G401.6 (cell line): Measurements from ENCODE around the gene CFI.

Experiments used
- FAIRE-seq: peaks from 2 replicates; lab custom pipeline; 2012; peaks lifted over from hg19 to GRCh38; lab: Jason Lieb, UNC

Gene CFI

GRCh38 chr4:109730619-109731545 is 70.9 kb downstream of the CFI start:
- FAIRE-seq: no peak

DNA sequence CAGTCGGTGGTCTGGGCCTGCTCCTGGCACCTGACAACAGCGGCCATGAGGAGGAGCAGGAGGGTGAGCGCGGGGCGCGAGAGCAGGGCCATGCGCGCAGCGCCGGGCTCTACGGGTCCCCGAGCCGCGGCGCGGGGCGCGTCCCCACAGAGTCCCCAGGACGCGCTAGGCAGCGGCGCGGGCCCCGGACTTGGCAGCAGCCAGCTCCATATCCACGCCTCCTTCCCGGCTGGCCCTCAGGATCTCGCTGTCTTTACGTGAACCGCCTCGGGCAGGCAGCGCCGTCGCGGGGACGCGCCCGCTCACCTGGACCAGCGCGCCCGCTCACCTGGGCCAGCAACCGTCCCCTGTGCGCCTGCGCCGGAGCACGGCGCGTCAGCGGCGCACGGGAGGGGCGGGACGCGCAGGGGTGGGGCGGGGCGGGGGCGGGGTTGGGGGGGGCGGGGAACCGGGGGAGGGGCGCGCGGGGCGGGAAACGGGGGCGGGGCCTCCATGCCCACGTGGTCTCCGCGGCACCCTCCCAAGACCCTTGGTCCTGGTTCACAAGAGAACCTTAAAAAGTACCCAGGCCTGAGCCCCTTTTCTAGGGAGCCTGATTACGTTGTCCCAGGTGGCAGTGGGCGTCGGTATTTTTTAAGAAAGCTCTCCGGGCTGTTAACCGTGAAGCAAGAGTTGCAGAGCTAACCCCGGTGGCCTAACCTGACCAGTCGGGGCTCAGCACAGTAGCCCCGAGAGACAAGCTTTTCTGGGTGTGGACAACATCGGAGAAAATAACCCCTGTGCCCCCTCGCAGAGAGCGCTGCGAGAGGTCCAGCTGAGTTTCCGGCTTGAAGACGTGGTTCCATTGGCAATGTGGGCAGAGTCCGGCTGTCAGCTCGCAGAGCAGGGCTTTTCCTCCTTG is 71.8 kb downstream of the CFI start, which contains the start of gene PLA2G12A:
Gene PLA2G12A (minus strand): TSS at position 353 of the 901 bp plus-strand sequence. CDS start 261 bp downstream, at position 92.
- no peak for FAIRE-seq

GRCh38 chr4:109729117-109729717 is 72.6 kb downstream of the CFI start:
- no peak for FAIRE-seq

DNA sequence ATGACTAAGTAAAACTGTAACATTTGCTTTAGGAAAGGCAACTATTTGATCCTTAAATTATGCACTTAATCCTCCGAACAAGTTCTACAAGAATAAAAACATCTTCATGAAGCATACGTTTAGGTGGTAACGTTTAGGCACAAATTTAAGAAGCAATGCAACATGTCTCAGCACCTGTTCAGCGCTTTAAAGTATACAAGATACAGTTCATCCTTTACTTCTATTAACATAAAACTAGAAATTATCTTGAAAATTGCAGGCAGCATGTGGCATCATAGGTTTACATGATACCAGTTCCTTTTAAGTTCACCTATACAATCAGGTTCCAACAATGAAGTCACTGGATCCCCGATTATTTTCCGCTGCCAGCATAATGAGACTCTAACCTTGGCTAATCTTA is 73.4 kb downstream of the CFI start:
- FAIRE-seq: no peak

- no peak for FAIRE-seq
Measured at GRCh38 chr4:109723110-109723509, 78.7 kb downstream of the CFI start.

- FAIRE-seq: no peak
Measured at GRCh38 chr4:109722357-109722756, 79.4 kb downstream of the CFI start.

GRCh38 chr4:109721033-109721432 is 80.8 kb downstream of the CFI start:
- no peak for FAIRE-seq

GRCh38 chr4:109719604-109720003 is 82.2 kb downstream of the CFI start:
- FAIRE-seq: no peak

GRCh38 chr4:109718759-109719158 is 83.0 kb downstream of the CFI start:
- FAIRE-seq: no peak

GRCh38 chr4:109713500-109713899 is 88.3 kb downstream of the CFI start:
- no peak for FAIRE-seq

DNA sequence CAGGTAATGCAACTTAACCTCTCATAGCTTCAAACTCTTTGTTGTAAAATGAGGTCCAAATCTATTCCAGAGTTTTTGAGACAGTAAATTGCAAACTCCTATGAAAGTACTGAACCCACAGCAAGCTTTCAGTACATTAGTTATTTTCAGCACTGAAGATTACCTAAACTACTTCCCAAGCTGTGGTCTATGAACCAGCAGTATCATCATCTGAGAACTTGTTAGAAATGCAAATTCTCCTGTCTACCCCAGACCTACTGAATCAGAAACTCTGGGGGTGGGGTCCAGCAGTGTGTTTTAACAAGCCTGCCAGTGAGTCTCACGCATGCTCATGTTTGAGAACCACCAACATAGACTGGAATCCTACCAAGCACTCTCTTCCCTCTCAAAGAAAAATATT is 92.8 kb downstream of the CFI start:
- FAIRE-seq: no peak

- no peak for FAIRE-seq
Measured at GRCh38 chr4:109708435-109708834, 93.4 kb downstream of the CFI start.

GRCh38 chr4:109703664-109704361 is 98.0 kb downstream of the CFI start:
- FAIRE-seq: no peak

DNA sequence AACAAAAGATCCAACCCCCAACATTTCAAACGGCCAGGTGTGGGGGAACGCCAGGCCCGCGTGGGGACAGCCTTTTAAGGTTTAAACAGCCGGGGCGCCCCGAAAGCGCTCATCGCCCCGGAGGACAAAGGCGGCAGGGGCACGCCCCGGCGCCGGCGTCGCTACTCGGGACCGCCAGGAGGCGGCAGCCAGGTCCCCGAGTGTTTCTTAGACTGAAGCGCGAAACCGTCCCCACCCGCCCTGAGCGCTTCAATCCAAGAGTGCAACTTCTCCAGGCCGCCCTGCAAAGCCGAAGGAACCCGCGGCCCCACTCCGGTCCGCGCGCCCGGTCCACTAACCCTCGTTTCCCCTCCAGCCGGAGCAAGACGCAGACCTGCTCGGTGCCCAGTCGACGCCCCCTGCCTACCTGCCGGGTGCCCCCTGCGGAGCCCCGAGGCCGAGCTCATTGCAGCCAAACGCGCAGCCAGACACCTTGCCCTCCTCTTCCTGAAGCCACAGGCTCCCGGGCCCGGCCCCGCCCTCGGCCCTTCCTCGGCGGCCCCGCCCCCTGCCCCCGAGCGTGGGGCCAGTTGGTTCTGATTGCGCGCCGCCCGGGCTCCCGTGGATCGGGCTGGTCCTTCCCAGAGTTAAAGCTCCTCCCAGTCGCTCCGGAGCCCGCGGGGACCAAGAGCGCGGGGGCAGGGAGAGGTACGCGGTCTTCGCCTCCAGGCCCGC is 98.7 kb downstream of the CFI start, which contains the start of gene CASP6:
Gene CASP6 (minus strand): TSS at position 496 of the 714 bp plus-strand sequence. CDS start 50 bp downstream, at position 446.
- no peak for FAIRE-seq

DNA sequence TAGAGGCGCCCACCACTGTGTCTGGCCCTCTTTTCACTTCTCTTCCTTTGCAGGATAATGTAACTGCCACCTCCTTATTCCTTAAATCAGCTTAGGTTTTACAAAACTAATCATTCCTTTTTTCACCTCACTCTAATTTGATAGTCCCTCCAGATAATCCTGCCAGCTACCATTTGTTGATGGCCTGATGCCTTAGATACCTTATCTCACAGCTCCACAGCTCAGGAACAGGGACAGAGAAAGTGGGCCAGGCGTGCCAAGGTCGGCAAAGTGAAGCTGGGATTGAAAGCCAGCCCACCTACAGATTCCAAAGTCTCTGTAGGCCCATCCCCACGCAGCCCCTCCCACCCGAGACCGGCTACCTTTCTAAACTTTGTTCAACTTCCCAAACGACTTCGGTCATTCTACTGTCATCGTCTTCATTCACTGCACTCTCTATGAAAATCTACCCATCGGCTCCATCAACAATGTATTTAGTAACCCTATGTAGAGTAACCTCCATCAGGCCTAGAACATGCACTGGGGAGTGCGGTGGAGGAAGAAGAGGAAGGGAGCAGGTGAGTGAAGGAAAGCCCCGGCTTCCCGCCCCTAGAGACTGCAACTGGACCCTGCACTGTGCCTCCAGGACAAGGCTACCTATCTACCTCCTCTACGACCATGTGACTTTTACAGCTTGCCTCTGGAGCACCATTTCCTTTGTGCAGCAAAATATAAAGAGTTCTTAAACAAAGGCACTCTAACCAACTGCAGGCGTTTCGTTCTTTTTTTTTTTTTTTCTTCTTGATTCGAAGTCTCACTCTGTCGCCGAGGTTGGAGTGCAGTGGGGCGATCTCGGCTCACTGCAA is 100.0 kb downstream of the CFI start:
- no peak for FAIRE-seq

DNA sequence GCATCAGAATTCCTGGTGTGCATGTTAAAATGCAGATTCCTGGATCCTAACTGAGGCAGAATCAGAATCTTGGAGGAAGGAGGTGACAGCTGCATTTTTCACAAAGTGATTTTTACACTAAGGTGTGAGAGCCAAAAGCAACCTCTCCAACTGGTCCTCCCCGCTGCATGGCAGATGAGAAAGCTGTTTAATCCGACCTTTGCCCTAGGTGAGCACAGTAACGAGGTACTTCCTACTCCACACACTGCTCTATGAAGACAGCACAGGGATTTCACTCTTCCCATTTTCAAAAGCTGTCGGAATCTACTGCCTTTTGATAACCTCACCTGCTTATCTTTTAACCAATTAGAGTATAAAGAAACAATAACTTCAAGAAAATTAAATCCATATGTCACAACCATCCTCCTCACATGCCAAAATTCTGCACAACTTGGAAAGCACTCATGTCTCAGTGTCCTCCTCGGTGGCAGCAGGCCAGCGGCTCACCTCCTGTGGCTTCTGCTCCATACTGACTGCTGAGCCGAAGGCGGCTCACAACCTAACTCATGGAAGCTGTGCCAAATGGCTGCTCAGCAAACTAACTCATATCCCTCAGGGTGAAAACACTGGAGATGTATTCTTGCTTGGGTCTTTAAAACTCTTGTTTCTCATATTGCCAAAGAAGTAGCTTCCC is 102.1 kb downstream of the CFI start:
- FAIRE-seq: no peak

DNA sequence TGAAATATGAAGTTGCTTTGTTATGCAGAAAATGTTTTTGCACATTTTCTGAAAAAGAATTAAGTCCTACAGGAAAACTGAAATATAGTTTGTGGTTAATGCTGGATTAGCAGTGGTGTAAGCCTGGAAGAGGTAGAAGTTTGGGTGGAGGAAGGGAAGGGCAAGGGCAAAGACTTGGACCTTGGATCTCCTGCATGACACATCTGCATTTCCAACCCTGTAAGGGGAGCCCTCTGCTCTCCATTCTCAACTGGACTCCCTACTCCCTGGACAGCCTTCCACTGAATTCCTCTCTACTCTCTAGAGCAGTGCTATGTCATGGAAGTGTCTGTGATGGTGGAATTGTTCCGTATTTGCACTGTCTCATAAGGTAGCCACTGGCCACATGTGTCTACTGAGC is 103.1 kb downstream of the CFI start:
- no peak for FAIRE-seq

GRCh38 chr4:109691411-109691920 is 110.3 kb downstream of the CFI start:
- no peak for FAIRE-seq
